K562 (cell line): ENCODE measurements around the gene SCARF1. TPM values are rescaled to one million over a fixed set of nuclear protein-coding genes. Genes with fewer than 3 reads are reported as not detected.
A peak's percentile ranks its signal among the peaks of the same experiment; 100 is the strongest.

ENCODE experiments used
- CXXC5 ChIP-seq: fragments of 250-450 bp; sonication (Bioruptor Pico); IDR thresholded peaks from 2 replicates; pipeline ENCODE4 v1.8.0; 2022; ENCODE audit warnings: inconsistent platforms, mild to moderate bottlenecking, moderate library complexity
- FOXJ2 ChIP-seq: fragments of 200-800 bp; sonication (Bioruptor generic); IDR thresholded peaks from 2 replicates; pipeline ENCODE4 v1.6.1; 2016; ENCODE audit warnings: missing genetic modification characterization, missing compliant biosample characterization
- KAT7 ChIP-seq: sonication (generic); formaldehyde crosslinking; IDR thresholded peaks from 2 replicates; pipeline ENCODE4 v1.8.0; 2022; ENCODE audit warnings: missing genetic modification reagents, mild to moderate bottlenecking, borderline replicate concordance
- L3MBTL2 ChIP-seq: fragments of 450-650 bp; IDR thresholded peaks from 2 replicates; pipeline ENCODE4 v1.6.1; 2016; ENCODE audit warnings: mild to moderate bottlenecking, moderate library complexity
- NBN ChIP-seq: fragments of 450-650 bp; IDR thresholded peaks from 2 replicates; pipeline ENCODE4 v1.6.1; 2016; ENCODE audit warnings: low read depth, mild to moderate bottlenecking
- NCOA6 ChIP-seq: fragments of 450-650 bp; IDR thresholded peaks from 2 replicates; pipeline ENCODE4 v1.6.1; 2017; ENCODE audit warnings: mild to moderate bottlenecking
- NFIC ChIP-seq: fragments of 450-650 bp; IDR thresholded peaks from 2 replicates; pipeline ENCODE4 v1.6.1; 2017; ENCODE audit warnings: mild to moderate bottlenecking, inconsistent platforms
- POLR2H ChIP-seq: IDR thresholded peaks from 2 replicates; pipeline ENCODE4 v1.6.1; 2016; ENCODE audit warnings: missing genetic modification characterization, low read depth, mild to moderate bottlenecking, control low read depth, missing compliant biosample characterization, moderate library complexity
- SRF ChIP-seq, 2 experiments: fragments of 250-450, 450-650 bp in 1 of 2; sonication (Bioruptor Pico) in 1 of 2; sonication (generic) in 1 of 2; formaldehyde crosslinking; IDR thresholded peaks; 2 replicates each; pipeline versions ENCODE4 v1.5.0 to v1.5.1; 2020 to 2022; ENCODE audit warnings: mild to moderate bottlenecking in 1 of 2, missing genetic modification reagents in 1 of 2
- ZBTB17 ChIP-seq: fragments of 450-650 bp; formaldehyde crosslinking; IDR thresholded peaks from 2 replicates; pipeline ENCODE4 v1.4.0; 2020; ENCODE audit warnings: mild to moderate bottlenecking
- ZNF232 ChIP-seq: sonication (generic); formaldehyde crosslinking; IDR thresholded peaks from 2 replicates; pipeline ENCODE4 v1.8.0; 2022; ENCODE audit warnings: mild to moderate bottlenecking, missing genetic modification reagents
- ZNF324 ChIP-seq: fragments of 250-450 bp; sonication (Bioruptor Pico); IDR thresholded peaks from 2 replicates; pipeline ENCODE4 v1.4.0; 2020; ENCODE audit warnings: mild to moderate bottlenecking
- ZNF699 ChIP-seq: fragments of 250-450 bp; sonication (Bioruptor Pico); IDR thresholded peaks from 2 replicates; pipeline ENCODE4 v1.8.0; 2021; ENCODE audit warnings: mild to moderate bottlenecking, moderate library complexity; ENCODE audit not compliant: insufficient replicate concordance
- ZSCAN29 ChIP-seq: fragments of 450-650 bp; IDR thresholded peaks from 2 replicates; pipeline ENCODE4 v1.6.1; 2017
- polyA plus RNA-seq, 8 experiments: library from polyadenylated mRNA; depleted of rRNA in 4 of 8; stranded (reverse) in 5 of 8; unstranded in 3 of 8; fragments of >200 nt; fragmentation: Nextera tagmentation in 2 of 8; fragmentation: Illumina TruSeq in 1 of 8; extraction: Ambion mirVana in 2 of 8; extraction: Trizol in 1 of 8; gene quantifications; 2 replicates each; pipeline versions ENCODE4 v1.2.1 to v1.2.3, GENCODE V29; 2011 to 2014; ENCODE audit warnings: inconsistent platforms in 1 of 8, missing spikeins in 1 of 8
- total RNA-seq, 7 experiments: library from RNA; depleted of rRNA in 6 of 7; stranded (reverse); fragments of >200 nt in 6 of 7; fragmentation: Illumina TruSeq in 2 of 7; extraction: Trizol in 2 of 7; gene quantifications; 2 replicates each; pipeline versions ENCODE4 v1.2.1 to v1.2.3, GENCODE V29; 2011 to 2021; ENCODE audit warnings: low replicate concordance in 1 of 7
- TF ChIP-seq, protein P1 (sequence below), 2 experiments: IDR thresholded peaks in 1 of 2; conservative IDR thresholded peaks in 1 of 2; 2 replicates each; pipeline ENCODE4 v1.6.1; 2016; ENCODE audit warnings: low read depth in 2 of 2, mild to moderate bottlenecking in 1 of 2, missing compliant biosample characterization in 1 of 2, missing genetic modification characterization in 1 of 2, moderate library complexity in 1 of 2
- TF ChIP-seq, protein P2 (sequence below): fragments of 250-450 bp; sonication (Bioruptor Pico); IDR thresholded peaks from 2 replicates; pipeline ENCODE4 v1.5.0; 2021; ENCODE audit warnings: mild to moderate bottlenecking, borderline replicate concordance
- TF ChIP-seq, protein P3 (sequence below): sonication (generic); formaldehyde crosslinking; IDR thresholded peaks from 2 replicates; pipeline ENCODE4 v1.9.0; 2022; ENCODE audit warnings: mild to moderate bottlenecking, missing genetic modification reagents
- TF ChIP-seq, protein P4 (sequence below): IDR thresholded peaks from 2 replicates; pipeline ENCODE4 v1.6.1; 2011; ENCODE audit not compliant: insufficient read length; ENCODE audit errors: extremely low read depth
- TF ChIP-seq, protein P5 (sequence below): fragments of 450-650 bp; formaldehyde crosslinking; conservative IDR thresholded peaks from 2 replicates; pipeline ENCODE4 v1.4.0; 2022; ENCODE audit warnings: mild to moderate bottlenecking, missing genetic modification characterization
- TF ChIP-seq, protein P6 (sequence below), 2 experiments: fragments of 250-450 bp in 1 of 2; fragments of 450-650 bp in 1 of 2; sonication (Bioruptor Pico) in 1 of 2; IDR thresholded peaks; 2 replicates each; pipeline versions ENCODE4 v1.6.1 to v1.8.0; 2016 to 2021; ENCODE audit warnings: mild to moderate bottlenecking in 2 of 2, moderate library complexity in 2 of 2, missing compliant biosample characterization in 1 of 2, missing genetic modification characterization in 1 of 2

SCARF1 gene
- total and polyA plus RNA-seq, 9 of the 15 experiments (the other 6 are each of a cell fraction or from before 2014, with no cell fraction given), result 0.04 to 2.1 (median 0.63) TPM

DNA sequence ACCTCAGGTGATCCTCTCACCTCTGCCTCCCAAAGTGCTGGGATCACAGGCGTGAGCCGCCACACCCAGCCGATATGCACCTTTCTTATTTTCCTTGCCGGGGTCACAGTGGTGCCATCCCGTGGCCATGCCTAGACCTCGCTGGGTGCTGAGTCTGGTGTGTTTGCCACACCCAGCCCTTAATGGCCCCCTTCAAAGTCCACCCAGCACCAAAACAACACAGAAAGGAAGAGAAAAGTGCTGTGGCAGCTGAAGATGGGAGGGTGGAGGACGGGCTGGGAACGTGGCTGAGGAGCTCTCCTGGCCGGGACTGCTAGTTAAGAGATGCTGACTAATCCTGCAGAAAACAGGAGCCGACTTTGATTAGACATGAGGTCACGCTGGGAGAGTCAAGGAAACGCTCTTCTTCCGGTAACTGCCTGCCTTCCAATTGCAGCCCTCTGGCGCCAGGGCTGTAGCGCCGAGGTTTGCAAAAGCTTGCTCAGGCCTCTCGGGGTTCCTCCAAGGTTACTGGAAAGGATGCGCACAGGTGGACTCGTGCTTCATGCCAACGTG is 27.8 kb downstream of the SCARF1 start (continued):
- TF ChIP-seq, protein P1, sequence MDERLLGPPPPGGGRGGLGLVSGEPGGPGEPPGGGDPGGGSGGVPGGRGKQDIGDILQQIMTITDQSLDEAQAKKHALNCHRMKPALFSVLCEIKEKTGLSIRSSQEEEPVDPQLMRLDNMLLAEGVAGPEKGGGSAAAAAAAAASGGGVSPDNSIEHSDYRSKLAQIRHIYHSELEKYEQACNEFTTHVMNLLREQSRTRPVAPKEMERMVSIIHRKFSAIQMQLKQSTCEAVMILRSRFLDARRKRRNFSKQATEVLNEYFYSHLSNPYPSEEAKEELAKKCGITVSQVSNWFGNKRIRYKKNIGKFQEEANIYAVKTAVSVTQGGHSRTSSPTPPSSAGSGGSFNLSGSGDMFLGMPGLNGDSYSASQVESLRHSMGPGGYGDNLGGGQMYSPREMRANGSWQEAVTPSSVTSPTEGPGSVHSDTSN (CRISPR knock-in tag; IDR thresholded peaks at IDR 0.05; ENCODE audit: low read depth), result no peak
- TF ChIP-seq, protein P1 (tag; conservative IDR thresholded peaks at IDR 0.05; ENCODE audit: low read depth), result no peak
- TF ChIP-seq, protein P2, sequence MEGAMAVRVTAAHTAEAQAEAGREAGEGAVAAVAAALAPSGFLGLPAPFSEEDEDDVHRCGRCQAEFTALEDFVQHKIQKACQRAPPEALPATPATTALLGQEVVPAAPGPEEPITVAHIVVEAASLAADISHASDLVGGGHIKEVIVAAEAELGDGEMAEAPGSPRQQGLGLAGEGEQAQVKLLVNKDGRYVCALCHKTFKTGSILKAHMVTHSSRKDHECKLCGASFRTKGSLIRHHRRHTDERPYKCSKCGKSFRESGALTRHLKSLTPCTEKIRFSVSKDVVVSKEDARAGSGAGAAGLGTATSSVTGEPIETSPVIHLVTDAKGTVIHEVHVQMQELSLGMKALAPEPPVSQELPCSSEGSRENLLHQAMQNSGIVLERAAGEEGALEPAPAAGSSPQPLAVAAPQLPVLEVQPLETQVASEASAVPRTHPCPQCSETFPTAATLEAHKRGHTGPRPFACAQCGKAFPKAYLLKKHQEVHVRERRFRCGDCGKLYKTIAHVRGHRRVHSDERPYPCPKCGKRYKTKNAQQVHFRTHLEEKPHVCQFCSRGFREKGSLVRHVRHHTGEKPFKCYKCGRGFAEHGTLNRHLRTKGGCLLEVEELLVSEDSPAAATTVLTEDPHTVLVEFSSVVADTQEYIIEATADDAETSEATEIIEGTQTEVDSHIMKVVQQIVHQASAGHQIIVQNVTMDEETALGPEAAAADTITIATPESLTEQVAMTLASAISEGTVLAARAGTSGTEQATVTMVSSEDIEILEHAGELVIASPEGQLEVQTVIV (CRISPR knock-in tag), result no peak
- TF ChIP-seq ZNF232 (CRISPR knock-in tag) (no peak), L3MBTL2 (peak; percentile 60; the same call in 1 of the 2 replicates), CXXC5 (CRISPR knock-in tag) (peak; percentile 37; the same call in 1 of the 2 replicates), ZNF324 (CRISPR knock-in tag) (no peak), FOXJ2 (no peak), SRF (CRISPR knock-in tag; IDR thresholded peaks at IDR 0.05) (no peak), POLR2H (tag) (no peak), ZBTB17 (CRISPR knock-in tag) (no peak), ZNF699 (CRISPR knock-in tag) (no peak), NBN (no peak), ZSCAN29 (no peak), KAT7 (CRISPR knock-in tag) (no peak), NFIC (0 out of 2 replicates have a peak, but pooled peaks have one; percentile 16), NCOA6 (no peak)
- TF ChIP-seq, protein P3, sequence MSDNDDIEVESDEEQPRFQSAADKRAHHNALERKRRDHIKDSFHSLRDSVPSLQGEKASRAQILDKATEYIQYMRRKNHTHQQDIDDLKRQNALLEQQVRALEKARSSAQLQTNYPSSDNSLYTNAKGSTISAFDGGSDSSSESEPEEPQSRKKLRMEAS, result peak; percentile 38; the same call in 1 of the 2 replicates
- TF ChIP-seq, protein P4, sequence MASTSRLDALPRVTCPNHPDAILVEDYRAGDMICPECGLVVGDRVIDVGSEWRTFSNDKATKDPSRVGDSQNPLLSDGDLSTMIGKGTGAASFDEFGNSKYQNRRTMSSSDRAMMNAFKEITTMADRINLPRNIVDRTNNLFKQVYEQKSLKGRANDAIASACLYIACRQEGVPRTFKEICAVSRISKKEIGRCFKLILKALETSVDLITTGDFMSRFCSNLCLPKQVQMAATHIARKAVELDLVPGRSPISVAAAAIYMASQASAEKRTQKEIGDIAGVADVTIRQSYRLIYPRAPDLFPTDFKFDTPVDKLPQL, result no peak
- TF ChIP-seq, protein P5, sequence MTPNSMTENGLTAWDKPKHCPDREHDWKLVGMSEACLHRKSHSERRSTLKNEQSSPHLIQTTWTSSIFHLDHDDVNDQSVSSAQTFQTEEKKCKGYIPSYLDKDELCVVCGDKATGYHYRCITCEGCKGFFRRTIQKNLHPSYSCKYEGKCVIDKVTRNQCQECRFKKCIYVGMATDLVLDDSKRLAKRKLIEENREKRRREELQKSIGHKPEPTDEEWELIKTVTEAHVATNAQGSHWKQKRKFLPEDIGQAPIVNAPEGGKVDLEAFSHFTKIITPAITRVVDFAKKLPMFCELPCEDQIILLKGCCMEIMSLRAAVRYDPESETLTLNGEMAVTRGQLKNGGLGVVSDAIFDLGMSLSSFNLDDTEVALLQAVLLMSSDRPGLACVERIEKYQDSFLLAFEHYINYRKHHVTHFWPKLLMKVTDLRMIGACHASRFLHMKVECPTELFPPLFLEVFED, result no peak
- TF ChIP-seq, protein P6, sequence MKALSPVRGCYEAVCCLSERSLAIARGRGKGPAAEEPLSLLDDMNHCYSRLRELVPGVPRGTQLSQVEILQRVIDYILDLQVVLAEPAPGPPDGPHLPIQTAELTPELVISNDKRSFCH (CRISPR knock-in tag; IDR thresholded peaks at IDR 0.05), result no peak
- TF ChIP-seq, protein P6 (tag; IDR thresholded peaks at IDR 0.05), result no peak
